Uterus (tissue), 4 donors: ENCODE measurements around the gene PHYKPL. TPM values are rescaled to one million over a fixed set of nuclear protein-coding genes. Genes with fewer than 3 reads are reported as not detected.
A peak's percentile ranks its signal among the peaks of the same experiment; 100 is the strongest.

Experiments
- DNase-seq, 2 donors: peaks; one replicate each; pipeline ENCODE4 v3.0.0-alpha.2; 2019 to 2020
- H3K27ac ChIP-seq, 2 donors: fragments of 200-600 bp; sonication (generic); 1 replicate in 1 of 2; 2 replicates in 1 of 2; pipeline ENCODE4 v1.5.1; 2016 to 2018
- H3K27me3 ChIP-seq, 2 donors: fragments of 200-600 bp; sonication (generic); one replicate each; pipeline ENCODE4 v1.5.1; 2018 to 2019; ENCODE audit warnings: control low read depth in 1 of 2
- H3K36me3 ChIP-seq, 2 donors: fragments of 200-600 bp; sonication (generic); one replicate each; pipeline ENCODE4 v1.5.1; 2019; ENCODE audit warnings: control low read depth in 1 of 2
- H3K4me1 ChIP-seq, 2 donors: fragments of 200-600 bp; sonication (generic); one replicate each; pipeline ENCODE4 v1.5.1; 2018 to 2019; ENCODE audit warnings: control low read depth in 1 of 2
- H3K4me3 ChIP-seq, 2 donors: fragments of 200-600 bp; sonication (generic); 1 replicate in 1 of 2; 2 replicates in 1 of 2; pipeline ENCODE4 v1.5.1; 2018 to 2019; ENCODE audit warnings: mild to moderate bottlenecking in 1 of 2
- H3K9me3 ChIP-seq, 2 donors: fragments of 200-600 bp; sonication (generic); one replicate each; pipeline ENCODE4 v1.5.1; 2019; ENCODE audit warnings: control low read depth in 1 of 2
- CTCF ChIP-seq, 4 experiments: fragments of 200-600 bp in 2 of 4; fragments of 450-650 bp in 2 of 4; sonication (generic) in 2 of 4; IDR thresholded peaks; one replicate each; pipeline ENCODE4 v1.5.1; 2016 to 2019; ENCODE audit warnings: antibody characterized with exemption in 4 of 4, mild to moderate bottlenecking in 2 of 4, moderate library complexity in 1 of 4
- POLR2A ChIP-seq, 2 donors: fragments of 450-650 bp; IDR thresholded peaks; one replicate each; pipeline ENCODE4 v1.6.1; 2016; ENCODE audit warnings: antibody characterized with exemption in 2 of 2, mild to moderate bottlenecking in 1 of 2, moderate library complexity in 1 of 2
- intact Hi-C: fragments of 100-400 bp; cut with DNase I; formaldehyde crosslinking; loops from one replicate; pipeline ENCODE4 v1.15.1; 2023; ENCODE audit warnings: low total_unique reads
- total RNA-seq, 4 donors: library from RNA; depleted of rRNA in 3 of 4; stranded (reverse); fragments of >200 nt in 3 of 4; gene quantifications; one replicate each; pipeline versions ENCODE4 v1.1.0 to v1.2.4, GENCODE V29; 2014 to 2023
- donor health status: DM: yes; HTN: yes; CAD: no.

PHYKPL gene
- total RNA-seq, result 100 to 1,000 TPM in 2 of 4 donors, 10 to 100 TPM in 2; 41.5 to 129 (median 89.9) TPM

- intact Hi-C loops, result no loop called here
- TF ChIP-seq CTCF (IDR thresholded peaks at IDR 0.05), result peak in 1 of 4 experiments; percentile 7
- TF ChIP-seq POLR2A (IDR thresholded peaks at IDR 0.05), result peak in 1 of 2 donors; percentile 53
- no peaks in the 10 kb centered on the region for H3K27me3 ChIP-seq
- H3K4me3 ChIP-seq, result peak within 1 kb of the TSS; percentile 66 to 73
- no peaks in the 10 kb centered on the region for H3K9me3 ChIP-seq
- DNase-seq, result peak; percentile 63 to 75
- peaks cover 0 to 14% of the 10 kb centered on the region in 2 donors for H3K4me1 ChIP-seq
- peak within 1 kb of the TSS; percentile 95 to 97 for H3K27ac ChIP-seq
- no peaks in the 10 kb centered on the region for H3K36me3 ChIP-seq
These were observed at the start of gene PHYKPL for GRCh38 chr5:178232124-178232919. Gene PHYKPL (minus strand): TSS chr5:178232802. CDS start chr5:178232550, 252 bp downstream.

GRCh38 chr5:178282391-178282790 lies 49.8 kb upstream of the PHYKPL start:
- intact Hi-C loops, result no loop called here
- TF ChIP-seq CTCF (IDR thresholded peaks at IDR 0.05) (no peak), POLR2A (IDR thresholded peaks at IDR 0.05) (no peak)

GRCh38 chr5:178281331-178281730 lies 48.7 kb upstream of the PHYKPL start:
- TF ChIP-seq CTCF (IDR thresholded peaks at IDR 0.05) (no peak), POLR2A (IDR thresholded peaks at IDR 0.05) (no peak)
- Histone ChIP-seq H3K27ac (no peak overlapping the region), H3K4me1 (no peaks in the 10 kb centered on the region), H3K9me3 (no peaks in the 10 kb centered on the region), H3K36me3 (no peaks in the 10 kb centered on the region), H3K4me3 (no peak overlapping the region), H3K27me3 (no peaks in the 10 kb centered on the region)
- no peak for DNase-seq
- intact Hi-C loops, result no loop called here

More at GRCh38 chr5:178282391-178282790, 49.8 kb upstream of the PHYKPL start:
- DNase-seq, result no peak
- no peaks in the 10 kb centered on the region for H3K4me1 ChIP-seq
- H3K27ac ChIP-seq, result no peak overlapping the region
- H3K27me3 ChIP-seq, result no peaks in the 10 kb centered on the region
- no peaks in the 10 kb centered on the region for H3K9me3 ChIP-seq
- H3K36me3 ChIP-seq, result no peaks in the 10 kb centered on the region
- no peak overlapping the region for H3K4me3 ChIP-seq

GRCh38 chr5:178280631-178281030 lies 48.0 kb upstream of the PHYKPL start:
- TF ChIP-seq POLR2A (IDR thresholded peaks at IDR 0.05) (no peak), CTCF (IDR thresholded peaks at IDR 0.05) (no peak)
- Histone ChIP-seq H3K9me3 (no peaks in the 10 kb centered on the region), H3K27me3 (no peaks in the 10 kb centered on the region), H3K36me3 (no peaks in the 10 kb centered on the region), H3K27ac (no peak overlapping the region), H3K4me3 (no peak overlapping the region), H3K4me1 (no peaks in the 10 kb centered on the region)
- intact Hi-C loops, result no loop called here
- DNase-seq, result no peak

- no peaks in the 10 kb centered on the region for H3K9me3 ChIP-seq
- no peaks in the 10 kb centered on the region for H3K27me3 ChIP-seq
- DNase-seq, result peak; percentile 71 to 76
- H3K27ac ChIP-seq, result no peak overlapping the region
- TF ChIP-seq POLR2A (IDR thresholded peaks at IDR 0.05), result no peak
- TF ChIP-seq CTCF (IDR thresholded peaks at IDR 0.05), result peak; percentile 62 to 94 (median 86)
- no peaks in the 10 kb centered on the region for H3K4me1 ChIP-seq
- no peaks in the 10 kb centered on the region for H3K36me3 ChIP-seq
- intact Hi-C loops, result no loop called here
- no peak overlapping the region for H3K4me3 ChIP-seq
These were observed 47.3 kb upstream of the PHYKPL start for GRCh38 chr5:178279723-178280438.
